Retina (tissue), 1 donor: ENCODE data around the gene PSMG4.

Experiments
- DNase-seq: peaks from one replicate; pipeline ENCODE4 v3.0.0-alpha.2; 2016

PSMG4 gene

DNA sequence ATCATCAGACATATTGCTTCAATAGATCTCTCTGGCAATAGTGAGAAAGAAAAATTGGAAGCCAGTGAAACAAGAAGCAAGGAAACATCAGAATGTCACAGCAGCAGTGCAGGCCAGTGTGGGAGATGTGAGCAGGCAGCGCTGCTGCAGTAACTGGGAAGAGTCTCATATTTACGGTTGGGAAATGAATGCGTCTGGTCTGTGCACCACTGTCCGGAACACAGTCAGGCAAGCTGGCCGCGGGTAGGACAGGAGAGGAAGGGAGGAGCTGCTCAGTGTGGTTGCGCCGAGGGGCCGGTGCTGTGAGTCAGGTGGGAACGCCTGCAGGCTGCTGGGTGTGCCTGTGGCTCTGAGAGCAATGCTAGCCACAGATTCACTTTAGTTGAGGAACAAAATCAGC, 6.4 kb upstream of the PSMG4 start:
- DNase-seq, result no peak

DNA sequence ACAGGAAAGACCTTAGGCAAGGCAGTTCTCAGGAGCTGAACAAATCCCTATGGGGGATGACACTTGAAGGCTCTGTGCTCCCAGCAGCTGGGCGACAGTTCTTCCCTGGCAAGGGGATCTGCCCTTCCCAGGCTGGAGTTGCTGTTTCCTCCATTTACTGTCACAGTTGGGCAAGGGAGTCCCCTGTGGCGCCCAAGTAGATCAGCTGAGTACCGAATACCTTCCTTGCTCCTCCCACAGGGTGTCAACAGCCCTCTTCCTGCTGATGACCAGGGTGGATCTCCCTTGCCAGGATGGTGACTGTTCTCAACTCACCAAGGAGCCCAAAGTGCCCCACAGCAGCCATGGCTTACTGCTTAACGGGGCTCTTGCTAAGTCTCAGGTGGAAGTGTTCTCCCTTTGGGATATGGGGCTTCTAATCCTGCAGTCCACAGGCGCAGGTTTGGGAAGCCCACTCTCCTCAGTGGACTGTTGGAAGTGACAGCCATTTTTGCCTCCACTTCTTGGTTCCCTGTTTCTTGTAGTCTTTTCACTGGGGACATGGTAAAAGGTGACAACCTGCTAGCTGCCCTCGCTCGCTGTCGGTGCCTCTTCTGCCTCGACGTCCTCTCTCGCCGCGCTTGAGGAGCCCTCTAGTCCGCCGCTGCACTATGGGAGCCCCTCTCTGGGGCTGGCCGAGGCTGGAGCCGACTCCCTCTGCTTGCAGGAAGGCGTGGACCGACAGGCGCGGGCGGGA, 5.7 kb upstream of the PSMG4 start:
- no peak for DNase-seq

DNA sequence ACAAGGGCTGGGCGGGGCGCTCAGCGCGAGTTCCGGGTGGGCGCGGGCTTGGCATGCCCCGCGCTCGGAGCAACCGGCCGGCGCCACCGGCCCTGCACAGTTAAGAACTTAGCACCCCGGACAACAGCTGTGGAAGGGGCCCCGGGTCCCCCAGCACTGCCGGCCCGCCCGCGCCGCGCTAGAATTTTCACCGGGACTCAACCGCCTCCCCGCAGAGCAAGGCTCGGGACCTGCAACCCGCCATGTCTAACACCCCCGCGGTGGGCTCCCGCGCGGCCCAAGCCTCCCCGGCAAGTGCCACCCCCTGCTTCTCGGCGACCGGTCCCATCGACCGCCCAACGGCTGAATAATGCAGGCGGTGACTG, 5.2 kb upstream of the PSMG4 start:
- DNase-seq, result no peak

DNA sequence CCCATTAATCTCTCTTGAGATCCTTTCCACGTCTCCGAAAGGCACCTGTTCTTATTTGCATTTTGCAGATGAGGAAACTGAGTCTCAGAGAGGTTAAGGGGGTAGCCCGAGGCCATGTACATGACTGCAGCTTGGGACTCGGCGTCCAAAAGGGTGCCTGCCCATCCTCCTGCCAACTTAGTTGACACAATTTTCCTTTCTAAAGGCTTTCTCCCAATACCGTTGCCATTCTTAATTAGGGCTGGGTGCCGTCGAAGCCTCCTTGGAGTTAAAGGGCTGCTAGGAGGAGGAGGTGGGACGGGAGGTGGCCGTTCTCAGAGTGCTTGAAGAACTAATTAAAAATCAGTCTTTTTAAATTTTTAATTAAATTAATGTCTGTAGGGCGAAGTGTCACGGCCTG, 546 bp upstream of the PSMG4 start:
- no peak for DNase-seq

DNA sequence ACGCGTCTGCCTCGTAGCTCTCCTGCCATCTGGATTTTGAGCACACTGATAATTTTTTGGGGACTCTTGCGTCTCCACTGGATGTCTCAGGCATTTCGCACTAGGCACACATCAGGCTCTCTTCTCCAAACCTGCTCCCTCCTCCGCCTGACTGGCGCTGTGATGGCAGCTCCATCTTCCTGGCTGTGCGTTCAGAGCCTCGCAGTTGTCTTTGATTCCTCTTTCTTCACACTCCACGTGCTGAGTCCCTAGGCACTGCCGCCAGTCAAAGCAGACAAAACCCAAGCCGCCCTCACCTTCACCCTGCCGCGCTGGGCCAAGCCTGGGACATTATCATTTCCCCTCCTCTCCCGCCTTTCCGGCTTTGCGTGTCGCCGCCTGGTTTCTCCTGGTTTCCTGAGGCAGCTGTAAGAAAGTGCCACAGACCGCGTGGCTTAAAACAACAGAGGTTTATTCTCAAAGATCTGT, 778 bp downstream of the PSMG4 start:
- peak; percentile 75 for DNase-seq

DNA sequence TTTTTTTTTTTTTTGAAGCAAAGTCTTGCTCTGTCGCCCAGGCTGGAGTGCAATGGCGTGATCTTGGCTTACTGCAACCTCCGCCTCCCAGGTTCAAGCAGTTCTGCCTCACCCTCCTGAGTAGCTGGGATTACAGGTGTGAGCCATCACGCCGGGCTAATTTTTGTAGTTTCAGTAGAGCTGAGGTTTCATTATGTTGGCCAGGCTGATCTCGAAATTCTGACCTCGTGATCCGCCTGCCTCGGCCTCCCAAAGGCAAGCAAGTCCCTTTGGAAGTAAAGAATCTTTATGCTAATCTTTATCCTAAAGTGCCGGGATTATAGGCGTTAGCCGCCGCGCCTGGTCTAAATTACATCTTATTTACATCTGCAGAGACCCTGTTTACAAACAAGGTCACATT, 1.5 kb downstream of the PSMG4 start:
- DNase-seq, result no peak

DNA sequence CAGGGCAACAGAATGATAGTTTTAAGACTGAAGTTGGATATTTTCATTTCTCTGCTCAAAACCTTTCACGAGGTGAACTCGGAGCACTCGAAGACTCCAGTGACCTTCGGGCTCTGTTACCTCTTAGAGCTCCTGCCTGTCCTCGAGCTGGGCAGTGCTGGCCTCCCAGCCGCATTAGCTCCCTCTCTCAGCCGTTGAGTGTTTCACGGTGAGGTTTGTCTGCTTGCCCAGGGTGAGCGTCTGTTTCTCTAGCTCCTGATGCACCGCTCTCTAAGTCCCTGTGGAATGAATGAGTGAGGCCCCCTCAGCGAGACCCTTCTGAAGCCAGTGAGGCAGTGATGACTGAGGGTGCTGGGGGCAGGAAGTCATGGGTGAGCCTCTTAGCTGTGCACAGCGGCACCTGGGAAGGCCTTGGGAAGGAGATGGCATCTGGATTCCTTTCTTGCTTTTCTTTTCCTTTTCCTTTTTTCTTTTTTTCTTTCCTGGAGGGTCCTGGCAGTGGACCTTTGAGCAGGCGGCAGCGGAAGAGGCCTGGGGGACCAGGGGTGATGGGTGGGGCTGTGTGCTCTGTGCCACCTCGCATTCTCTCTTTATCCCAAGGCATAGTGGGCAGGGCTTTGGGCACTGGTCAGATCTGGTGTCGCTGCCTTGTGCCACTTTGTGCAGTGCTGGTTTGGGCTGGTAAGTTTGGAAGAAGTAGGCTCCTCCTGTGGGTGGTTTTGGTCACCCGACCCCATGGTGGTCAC, 2.2 kb downstream of the PSMG4 start:
- DNase-seq, result no peak

DNA sequence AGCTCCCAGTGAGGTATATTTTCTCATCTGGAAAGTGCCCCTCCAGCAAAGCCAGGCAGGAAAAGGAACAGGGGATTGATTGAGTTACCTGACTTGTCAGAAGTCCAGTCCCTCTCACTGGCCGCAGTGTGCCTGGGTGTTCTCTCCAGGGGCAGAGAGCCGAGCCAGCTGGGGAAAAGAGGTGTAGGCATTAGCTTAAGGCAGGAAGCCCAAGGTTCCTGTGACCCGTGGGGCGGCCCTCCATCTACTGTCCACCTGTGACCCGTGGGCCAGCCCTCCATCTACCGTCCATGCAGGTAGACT, 2.7 kb downstream of the PSMG4 start:
- DNase-seq, result no peak

DNA sequence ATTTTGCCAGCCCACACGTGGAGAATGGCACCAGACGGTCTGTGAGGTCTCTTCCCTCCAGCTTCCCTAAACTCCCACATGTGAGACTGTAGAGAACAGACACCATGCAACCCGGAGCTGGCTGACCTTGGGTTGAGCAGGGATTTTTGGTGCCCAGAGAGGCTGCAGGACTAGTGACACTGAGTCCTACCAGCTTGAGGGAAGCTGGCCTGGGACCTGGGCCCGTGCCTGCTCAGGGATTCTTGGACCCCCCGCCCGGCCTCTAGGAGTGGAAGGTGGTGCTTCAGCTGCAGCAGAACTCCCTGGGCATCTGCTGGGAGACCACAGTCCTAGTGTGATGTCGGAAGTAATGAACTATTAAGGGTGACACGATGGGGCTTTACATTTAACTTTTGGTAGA, 3.2 kb downstream of the PSMG4 start:
- no peak for DNase-seq

DNA sequence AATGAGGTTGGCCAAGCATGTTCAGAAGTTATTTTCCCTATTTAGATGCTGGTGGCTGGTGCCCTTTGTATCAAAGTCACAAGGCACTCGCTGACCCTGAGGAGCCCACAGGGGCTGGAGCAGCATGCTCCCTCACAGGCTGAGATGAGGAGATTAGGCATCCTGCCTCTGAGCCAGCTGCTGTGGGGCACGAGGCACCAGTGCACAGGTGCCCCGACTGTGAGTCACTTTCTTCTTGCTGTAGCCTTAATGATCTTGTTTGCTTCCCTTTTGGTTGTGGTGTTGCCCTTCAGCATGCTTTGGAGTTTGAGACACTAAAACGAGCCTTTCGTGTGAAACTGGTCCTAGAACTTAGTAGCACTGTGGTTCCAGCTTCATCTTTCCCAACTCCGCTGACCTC, 4.3 kb downstream of the PSMG4 start:
- no peak for DNase-seq

DNA sequence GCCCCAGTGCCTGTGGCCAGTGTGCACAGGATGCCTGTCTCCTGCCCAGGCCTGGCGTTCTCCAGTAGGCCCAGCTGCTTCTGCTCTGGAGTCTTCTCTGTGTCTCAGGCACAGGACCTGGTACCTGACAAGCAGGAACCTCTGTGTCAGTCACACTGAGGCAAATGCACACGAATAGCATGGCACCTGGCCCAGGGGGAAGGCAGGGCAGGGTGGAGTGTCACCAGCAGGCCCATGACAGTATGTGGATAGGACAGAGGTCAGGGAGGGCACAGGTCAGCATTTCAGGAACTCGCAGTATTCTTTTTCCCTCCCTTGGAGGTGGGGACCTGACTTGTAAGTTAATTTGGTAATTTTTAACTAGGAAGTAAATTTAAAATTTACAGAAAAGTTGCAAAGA, 5.6 kb downstream of the PSMG4 start:
- DNase-seq, result no peak

DNA sequence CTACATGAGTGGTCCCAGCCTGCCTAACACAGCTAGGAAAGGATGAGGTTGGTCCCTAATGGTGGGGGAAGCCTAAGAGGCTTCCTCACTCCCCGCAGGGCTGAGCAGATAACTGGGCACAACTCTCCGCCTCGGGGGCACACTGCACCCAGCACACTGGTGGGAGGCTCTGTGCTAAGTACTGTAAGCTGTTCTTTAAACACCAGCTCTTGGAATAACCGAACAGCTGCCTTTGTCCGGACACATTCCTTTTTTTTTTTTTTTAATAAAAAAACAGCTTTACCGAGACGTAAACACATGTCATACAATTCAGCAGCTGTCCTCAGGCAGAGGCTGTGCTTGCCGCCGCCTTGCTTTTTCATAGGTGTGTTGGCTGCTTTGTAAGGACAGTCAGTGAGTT, 6.9 kb downstream of the PSMG4 start:
- DNase-seq, result no peak

DNA sequence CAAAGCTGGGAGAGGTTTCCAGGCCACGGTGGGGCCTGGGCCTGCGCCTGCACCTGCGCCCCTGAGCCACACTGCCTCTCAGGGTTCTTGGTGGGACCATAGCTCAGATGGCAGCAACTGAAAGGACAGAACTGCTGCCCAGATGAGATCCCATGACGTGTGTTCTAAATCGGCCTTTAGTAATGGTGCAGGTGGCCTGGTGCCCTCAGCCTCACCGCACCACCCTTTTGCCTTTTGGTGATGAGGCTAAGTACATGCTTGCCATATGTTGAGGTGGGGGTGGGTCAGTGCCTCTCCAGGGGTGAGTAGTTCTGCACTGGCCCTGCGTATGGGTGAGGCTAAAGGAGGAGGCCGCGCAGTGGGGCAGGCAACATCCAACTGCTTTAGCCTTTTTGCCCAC, 7.4 kb downstream of the PSMG4 start:
- DNase-seq, result no peak

DNA sequence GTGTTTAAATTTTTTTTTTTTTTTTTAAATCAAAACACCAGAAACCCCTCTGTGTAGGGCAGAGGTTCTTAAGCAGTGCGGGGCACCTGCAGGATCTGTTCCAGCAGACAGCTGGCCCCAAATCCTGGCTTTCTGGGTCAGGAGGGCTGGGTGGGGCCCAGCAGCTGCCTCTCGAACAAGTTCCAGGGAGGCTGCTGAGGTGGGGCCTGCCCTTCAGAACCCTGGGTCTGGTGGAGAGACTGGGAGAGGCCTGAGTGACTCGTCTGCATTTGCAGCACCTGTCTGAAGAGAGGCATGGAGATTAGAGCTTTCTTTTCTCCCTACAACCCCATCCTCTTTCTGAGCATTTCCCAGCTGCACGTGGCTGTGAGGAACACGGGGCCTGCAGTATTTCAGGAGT, 8.4 kb downstream of the PSMG4 start:
- no peak for DNase-seq

DNA sequence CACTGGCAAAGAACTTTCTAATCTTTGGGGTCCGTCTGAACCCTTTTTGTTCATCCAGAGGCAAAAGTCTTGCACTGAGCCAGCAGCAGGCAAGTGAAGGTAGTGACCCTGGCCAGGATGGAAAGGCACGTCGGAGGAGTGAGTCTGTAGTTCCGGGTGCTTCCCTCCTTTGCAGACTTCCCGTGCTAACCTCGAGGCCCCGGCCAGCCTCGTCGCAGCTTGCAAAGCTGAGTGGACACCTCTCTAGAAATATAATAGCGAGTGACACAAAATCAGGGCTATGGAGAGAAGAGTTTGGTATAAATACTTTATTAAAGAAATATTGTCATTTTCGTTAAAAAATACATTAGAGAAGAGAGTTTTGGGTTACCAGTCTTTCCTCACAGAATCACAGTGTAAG, 9.9 kb downstream of the PSMG4 start:
- no peak for DNase-seq

DNA sequence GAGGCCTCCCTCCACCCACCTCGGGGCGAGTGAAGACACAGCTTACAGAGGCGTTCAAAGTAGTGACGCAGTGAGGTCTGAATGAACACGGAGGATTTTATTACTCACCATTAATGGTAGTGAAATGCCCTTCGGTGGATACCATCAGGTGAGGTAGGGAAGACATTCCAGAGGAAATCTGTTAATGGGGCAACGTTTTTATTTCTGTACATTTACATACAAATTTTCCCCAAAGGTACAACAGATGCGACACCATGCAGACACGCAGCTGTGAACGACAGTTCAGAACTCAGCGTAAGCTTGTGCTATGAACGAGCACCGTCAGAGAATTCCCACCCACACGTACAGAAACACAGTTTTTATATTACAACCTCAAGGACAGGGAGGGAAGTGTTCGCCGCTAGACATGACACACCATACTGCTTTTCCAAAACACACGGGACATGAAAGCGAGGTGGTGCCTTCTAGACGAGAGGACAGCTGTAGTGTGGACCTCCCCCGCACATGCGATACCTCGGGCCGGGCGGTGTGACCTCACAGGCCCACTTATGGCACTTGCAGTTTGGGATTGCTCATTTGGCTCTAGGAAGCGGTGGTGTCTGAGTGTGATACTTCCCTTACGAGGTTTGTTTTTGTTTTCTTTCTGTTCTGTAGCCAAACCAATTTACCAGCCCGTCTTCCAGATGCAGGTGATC, 10.7 kb downstream of the PSMG4 start:
- no peak for DNase-seq

DNA sequence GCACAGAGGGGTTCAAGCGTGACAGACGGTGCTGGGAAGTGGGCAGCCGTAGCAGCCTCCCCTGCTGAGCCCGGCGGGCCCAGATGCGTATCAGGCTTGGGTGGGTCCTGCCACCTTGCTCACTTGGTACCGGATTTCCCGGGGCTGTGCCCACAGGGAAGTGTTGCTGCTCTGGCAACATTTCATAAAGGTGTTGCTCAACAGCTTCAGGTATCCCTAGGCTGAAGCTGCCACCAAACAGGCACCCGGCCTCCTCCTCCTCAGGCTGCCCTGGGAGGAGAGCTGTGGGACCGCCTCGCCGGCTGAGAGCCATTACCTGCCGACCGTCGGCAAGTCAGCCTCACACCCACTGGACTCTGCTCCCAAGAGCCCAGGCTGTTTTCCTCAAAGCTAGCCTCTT, 11.5 kb downstream of the PSMG4 start:
- no peak for DNase-seq

DNA sequence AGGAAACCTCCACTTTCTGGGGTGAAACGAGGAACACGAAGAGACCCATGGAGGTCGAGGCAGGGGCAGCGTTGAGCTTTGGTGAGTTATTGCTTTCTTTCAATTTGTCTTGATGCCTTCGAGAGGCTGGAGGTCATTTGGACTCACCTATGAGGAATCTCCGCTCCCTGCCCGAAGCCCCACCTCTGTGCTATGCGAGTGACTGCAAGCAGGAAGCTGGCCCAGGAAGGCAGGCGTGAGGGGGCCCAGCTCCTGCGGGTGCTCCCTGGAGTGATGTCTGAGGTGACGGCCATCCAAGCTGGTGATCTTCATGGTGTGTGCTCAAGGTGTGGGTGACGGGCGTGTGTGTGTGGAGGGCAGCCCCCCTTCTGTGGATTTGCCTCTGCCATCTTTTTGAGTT, 13.0 kb downstream of the PSMG4 start:
- no peak for DNase-seq

DNA sequence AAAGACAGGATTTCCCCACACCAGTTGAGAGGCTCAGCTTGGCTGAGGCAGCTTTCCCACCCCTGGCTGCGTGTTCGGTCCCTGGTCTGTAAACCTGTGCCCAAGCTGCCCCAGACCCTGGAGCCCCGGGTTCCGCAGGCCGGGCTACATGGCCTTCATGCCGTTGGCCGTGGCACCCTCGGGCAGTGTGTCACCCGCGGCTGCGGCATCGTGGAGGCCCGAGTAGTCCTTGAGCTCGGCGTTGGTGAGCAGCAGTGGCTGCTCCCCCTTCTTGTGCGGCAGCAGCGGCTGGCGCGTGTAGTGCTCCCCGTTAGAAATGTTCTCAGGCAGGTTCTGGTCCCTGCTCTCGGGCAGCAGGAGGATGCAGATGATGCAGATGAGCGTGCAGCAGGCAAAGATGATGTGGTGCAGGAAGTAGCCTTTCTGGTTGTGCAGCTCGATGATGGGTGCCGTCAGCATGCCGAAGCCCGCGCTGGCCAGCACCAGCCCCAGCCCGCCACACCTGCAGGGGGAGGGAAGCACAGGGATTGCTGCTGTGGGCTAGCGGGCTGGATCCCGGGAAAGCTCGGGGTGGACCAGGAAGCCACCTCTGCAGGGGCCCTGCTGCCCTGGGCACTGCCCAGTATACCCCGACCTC, 14.3 kb downstream of the PSMG4 start:
- no peak for DNase-seq

DNA sequence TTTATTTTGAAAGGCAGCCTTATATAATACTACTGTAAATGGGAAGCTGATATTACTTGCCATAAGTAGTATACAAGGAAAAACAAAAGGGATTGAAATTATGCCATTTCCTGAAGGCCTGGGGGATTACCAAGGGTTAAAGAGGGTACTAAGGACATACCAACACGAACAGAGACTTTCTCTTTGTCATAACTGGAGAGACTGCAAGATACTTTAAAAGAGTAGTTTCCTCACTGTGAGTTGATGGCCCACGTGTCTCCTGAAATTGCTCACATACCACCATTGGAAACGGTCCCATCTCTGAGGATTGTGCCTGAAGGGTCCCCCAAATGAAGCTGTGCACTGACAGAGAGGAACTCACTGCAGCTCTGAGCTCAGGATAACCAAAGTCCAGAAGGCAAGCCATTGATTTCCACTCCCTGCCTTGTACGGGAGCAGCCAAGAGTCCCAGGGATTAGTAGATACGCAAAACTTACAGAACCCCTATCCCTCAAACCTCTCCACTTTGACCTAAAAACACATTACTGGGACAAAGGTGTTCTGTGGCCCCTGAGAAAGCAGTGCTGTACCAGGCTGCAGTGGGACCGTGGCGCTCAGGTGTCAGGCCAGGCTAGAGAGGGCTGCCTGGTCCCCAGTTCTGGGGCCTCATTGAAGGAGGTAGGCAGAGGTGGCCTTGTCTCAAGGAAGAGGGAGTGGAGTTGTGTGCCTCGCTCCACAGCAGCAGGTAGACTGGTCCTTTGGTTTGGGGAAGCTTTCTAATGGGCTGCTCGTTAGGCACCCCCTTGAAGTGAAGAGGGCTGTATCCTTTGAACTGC, 15.2 kb downstream of the PSMG4 start:
- DNase-seq, result no peak

DNA sequence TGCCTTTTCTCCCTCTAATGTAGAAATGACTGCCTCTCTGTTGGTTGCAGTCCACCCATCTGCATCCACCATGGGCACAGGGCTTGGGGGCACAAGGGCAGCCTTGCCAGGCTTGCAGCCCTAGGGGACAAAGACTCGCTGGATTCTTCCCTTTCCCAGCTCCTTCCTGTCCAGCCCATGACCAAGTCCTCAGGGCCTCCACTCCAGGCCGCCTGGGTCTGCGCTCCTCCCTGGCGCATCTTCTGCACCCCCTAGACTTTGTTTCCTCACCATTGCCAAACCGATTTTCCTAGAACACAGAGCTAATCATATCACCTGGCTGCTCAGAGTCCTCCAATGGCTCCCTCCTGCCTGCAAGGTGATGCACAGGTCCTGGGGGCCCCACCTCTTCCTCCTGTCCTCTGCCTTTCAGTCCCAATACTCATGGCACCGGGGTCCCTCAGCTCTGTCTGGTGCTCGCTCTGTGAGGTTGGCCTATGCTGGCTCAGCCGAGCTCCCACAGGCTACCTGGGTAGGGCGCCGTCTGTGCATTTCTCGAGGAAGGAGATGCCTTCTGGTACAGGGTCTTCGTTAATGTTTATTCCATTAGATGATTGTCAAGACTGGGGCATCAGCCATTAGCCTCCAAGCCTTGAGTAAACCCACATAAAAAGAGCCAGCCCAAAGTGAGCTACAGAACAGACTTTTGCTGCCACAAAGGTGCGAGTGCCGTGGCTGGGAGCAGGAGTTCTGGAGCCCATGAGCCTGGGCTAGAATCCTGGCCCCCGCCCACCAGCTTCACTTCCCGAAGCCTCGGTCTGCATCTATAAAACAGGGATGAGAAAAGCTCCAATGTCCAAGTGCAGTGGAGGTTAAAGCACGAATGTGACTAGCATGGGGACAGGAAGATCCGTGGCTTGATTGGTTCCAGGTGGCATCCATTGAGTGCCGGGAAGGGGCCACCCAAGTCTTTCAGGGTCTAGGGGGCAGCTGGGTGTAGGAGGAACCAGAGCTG, 17.7 kb downstream of the PSMG4 start:
- DNase-seq, result no peak

DNA sequence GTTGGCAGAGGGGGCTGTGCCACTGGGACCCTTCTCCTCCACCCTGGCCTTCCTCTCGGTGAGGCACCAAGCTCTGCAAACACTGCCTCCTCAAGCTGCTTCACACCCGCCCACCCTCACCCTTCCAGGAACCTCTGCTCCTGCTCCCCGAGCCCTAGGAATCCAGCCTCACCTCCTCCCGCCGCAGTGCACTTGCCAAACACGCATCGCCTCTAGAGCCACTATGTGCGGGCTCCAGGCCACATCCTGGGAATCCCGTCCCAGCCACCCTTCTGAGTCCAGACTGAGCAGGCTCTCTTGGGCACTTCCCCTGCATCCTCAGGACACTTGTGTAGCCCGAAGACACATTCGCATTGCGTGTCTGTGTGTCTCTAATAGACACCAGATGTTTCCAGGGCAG, 18.5 kb downstream of the PSMG4 start:
- DNase-seq, result no peak
